Mucosa of descending colon (tissue), 3 donors: Measurements from ENCODE around the gene PLXNA4. TPM values are rescaled to one million over a fixed set of nuclear protein-coding genes. Genes with fewer than 3 reads are reported as not detected.
A peak's percentile ranks its signal among the peaks of the same experiment; 100 is the strongest.

Source experiments
- ATAC-seq: fragments of 200-7000 bp; cut with Tn5 transposase; one replicate; pipeline ENCODE4 v1.9.1; 2020; ENCODE audit warnings: mild to moderate bottlenecking, moderate library complexity
- DNase-seq, 3 donors: peaks; one replicate each; pipeline ENCODE4 v3.0.0-alpha.2; 2020
- H3K36me3 ChIP-seq: fragments of 200-600 bp; one replicate; pipeline ENCODE4 v1.8.0; 2021; ENCODE audit warnings: low read depth, mild to moderate bottlenecking
- H3K4me1 ChIP-seq: fragments of 200-600 bp; one replicate; pipeline ENCODE4 v1.8.0; 2021; ENCODE audit warnings: low read depth, mild to moderate bottlenecking
- H3K4me3 ChIP-seq: fragments of 200-600 bp; one replicate; pipeline ENCODE4 v1.8.0; 2021; ENCODE audit warnings: mild to moderate bottlenecking
- H3K9me3 ChIP-seq: fragments of 200-600 bp; one replicate; pipeline ENCODE4 v1.8.0; 2021; ENCODE audit warnings: mild to moderate bottlenecking
- intact Hi-C, 2 donors: fragments of 100-400 bp; cut with DNase I in 1 of 2; cut with micrococcal nuclease in 1 of 2; formaldehyde crosslinking; loops; one replicate each; pipeline versions ENCODE4 v1.11.0 to v1.11.1; 2022; cut with DNase I, micrococcal nuclease
- total RNA-seq, 3 donors: library from RNA; stranded (reverse); fragmentation: NEBNext Ultra II Directional in 2 of 3; extraction: Animal tissue kit (Norgen Biotek cat#: 25700) in 2 of 3; gene quantifications; one replicate each; pipeline versions ENCODE4 v1.2.1 to v1.2.4, GENCODE V29; 2021 to 2023
- TF ChIP-seq, protein P1 (sequence below): fragments of 200-600 bp; IDR thresholded peaks from one replicate; pipeline ENCODE4 v1.8.0; 2022; ENCODE audit warnings: antibody characterized with exemption, mild to moderate bottlenecking
- donor health status: DM: no; HTN: no; CAD: no; lungs with moderate emphysema.
- donor health status: DM: no; HTN: no; CAD: no.
- donor health status: DM: no; HTN: yes; CAD: no.

The PLXNA4 gene
- total RNA-seq, 3 donors from 2014 or later, result 0.78 to 3.5 (median 2.7) TPM

GRCh38 chr7:132576721-132577085, 433 bp upstream of the PLXNA4 start:
- DNase-seq (no peak), ATAC-seq (no peak)
- TF ChIP-seq, protein P1, sequence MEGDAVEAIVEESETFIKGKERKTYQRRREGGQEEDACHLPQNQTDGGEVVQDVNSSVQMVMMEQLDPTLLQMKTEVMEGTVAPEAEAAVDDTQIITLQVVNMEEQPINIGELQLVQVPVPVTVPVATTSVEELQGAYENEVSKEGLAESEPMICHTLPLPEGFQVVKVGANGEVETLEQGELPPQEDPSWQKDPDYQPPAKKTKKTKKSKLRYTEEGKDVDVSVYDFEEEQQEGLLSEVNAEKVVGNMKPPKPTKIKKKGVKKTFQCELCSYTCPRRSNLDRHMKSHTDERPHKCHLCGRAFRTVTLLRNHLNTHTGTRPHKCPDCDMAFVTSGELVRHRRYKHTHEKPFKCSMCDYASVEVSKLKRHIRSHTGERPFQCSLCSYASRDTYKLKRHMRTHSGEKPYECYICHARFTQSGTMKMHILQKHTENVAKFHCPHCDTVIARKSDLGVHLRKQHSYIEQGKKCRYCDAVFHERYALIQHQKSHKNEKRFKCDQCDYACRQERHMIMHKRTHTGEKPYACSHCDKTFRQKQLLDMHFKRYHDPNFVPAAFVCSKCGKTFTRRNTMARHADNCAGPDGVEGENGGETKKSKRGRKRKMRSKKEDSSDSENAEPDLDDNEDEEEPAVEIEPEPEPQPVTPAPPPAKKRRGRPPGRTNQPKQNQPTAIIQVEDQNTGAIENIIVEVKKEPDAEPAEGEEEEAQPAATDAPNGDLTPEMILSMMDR, result no peak
- no peak overlapping the region for H3K4me3 ChIP-seq
- peaks cover 11% of the 10 kb centered on the region for H3K4me1 ChIP-seq
- intact Hi-C loops, result no loop called here
- H3K9me3 ChIP-seq, result no peaks in the 10 kb centered on the region
- H3K36me3 ChIP-seq, result no peaks in the 10 kb centered on the region

- intact Hi-C loops, result no loop called here
- Histone ChIP-seq H3K4me1 (peaks cover 11% of the 10 kb centered on the region), H3K9me3 (no peaks in the 10 kb centered on the region), H3K36me3 (no peaks in the 10 kb centered on the region), H3K4me3 (no peak overlapping the region)
- TF ChIP-seq, protein P1, result no peak
- DNase-seq (peak in 1 of 3 donors; percentile 21), ATAC-seq (peak; percentile 44)
These were observed 770 bp downstream of the PLXNA4 start for GRCh38 chr7:132575419-132575981.

- DNase-seq, result no peak
- Histone ChIP-seq H3K9me3 (no peaks in the 10 kb centered on the region), H3K4me1 (peaks cover 11% of the 10 kb centered on the region), H3K36me3 (no peaks in the 10 kb centered on the region), H3K4me3 (no peak overlapping the region)
- intact Hi-C loops, result no loop called here
- TF ChIP-seq, protein P1, result no peak
- no peak for ATAC-seq
These were observed 2.0 kb downstream of the PLXNA4 start for GRCh38 chr7:132574223-132574622.

GRCh38 chr7:132573251-132573955, 2.9 kb downstream of the PLXNA4 start:
- TF ChIP-seq, protein P1, result no peak

GRCh38 chr7:132572526-132572925, 3.7 kb downstream of the PLXNA4 start:
- intact Hi-C loops, result loop anchor here in 1 of 2 donors (1.0 kb wide), 1 partner anchor 14 kb away; no protein-coding TSS in a partner anchor
- H3K4me3 ChIP-seq, result no peak overlapping the region
- no peaks in the 10 kb centered on the region for H3K36me3 ChIP-seq
- ATAC-seq, result no peak
- H3K4me1 ChIP-seq, result peaks cover 11% of the 10 kb centered on the region
- no peaks in the 10 kb centered on the region for H3K9me3 ChIP-seq
- TF ChIP-seq, protein P1, result no peak
- no peak for DNase-seq

More at GRCh38 chr7:132573251-132573955, 2.9 kb downstream of the PLXNA4 start:
- no peaks in the 10 kb centered on the region for H3K36me3 ChIP-seq
- intact Hi-C loops, result no loop called here
- ATAC-seq (no peak), DNase-seq (no peak)
- peaks cover 11% of the 10 kb centered on the region for H3K4me1 ChIP-seq
- no peak overlapping the region for H3K4me3 ChIP-seq
- H3K9me3 ChIP-seq, result no peaks in the 10 kb centered on the region
